Activated CD4-positive, alpha-beta T cell treated with anti-CD3 and anti-CD28 coated beads, Interleukin-2, Interleukin-4, amounts not matched to agents 100 ng/mL and 50 ng/mL, durations not matched to agents 16 hours and 8 hours (primary cell): ENCODE measurements around the gene KRTAP5-7.
"Not testable (repeated sequence)": the region's sequence is repeated elsewhere in the genome, so short reads cannot be mapped to it uniquely, and the experiment has no call there.

ENCODE experiments used
- DNase-seq: peaks from one replicate; pipeline ENCODE4 v3.0.0-alpha.2; 2020; ENCODE audit warnings: low spot score

The KRTAP5-7 gene

GRCh38 chr11:71534711-71535608, 7.9 kb downstream of the KRTAP5-7 start:
- DNase-seq = not testable (repeated sequence)

GRCh38 chr11:71535825-71536224, 8.8 kb downstream of the KRTAP5-7 start:
- DNase-seq = no peak

GRCh38 chr11:71537537-71537936, 10.5 kb downstream of the KRTAP5-7 start:
- DNase-seq = no peak

- DNase-seq = not testable (repeated sequence)
Measured at GRCh38 chr11:71537977-71538665, 11.1 kb downstream of the KRTAP5-7 start, which contains the start of gene KRTAP5-8. Gene KRTAP5-8 (plus strand): TSS chr11:71538025. CDS start chr11:71538056, 31 bp downstream.

GRCh38 chr11:71538666-71538990, 11.6 kb downstream of the KRTAP5-7 start:
- no peak for DNase-seq

- DNase-seq = no peak
Measured at GRCh38 chr11:71539017-71539416, 11.9 kb downstream of the KRTAP5-7 start.

- DNase-seq = not testable (repeated sequence)
Measured at GRCh38 chr11:71539971-71540370, 12.9 kb downstream of the KRTAP5-7 start.

- DNase-seq = not testable (repeated sequence)
Measured at GRCh38 chr11:71540521-71541304, 13.6 kb downstream of the KRTAP5-7 start.

- DNase-seq = no peak
Measured at GRCh38 chr11:71542382-71542781, 15.3 kb downstream of the KRTAP5-7 start.

- peak; percentile 21 for DNase-seq
Measured at GRCh38 chr11:71542879-71543777, 16.1 kb downstream of the KRTAP5-7 start.

GRCh38 chr11:71543866-71544265, 16.8 kb downstream of the KRTAP5-7 start:
- no peak for DNase-seq

GRCh38 chr11:71544525-71545214, 17.6 kb downstream of the KRTAP5-7 start:
- DNase-seq = no peak

GRCh38 chr11:71545405-71545966, 18.4 kb downstream of the KRTAP5-7 start:
- DNase-seq = no peak

GRCh38 chr11:71548120-71548519, 21.1 kb downstream of the KRTAP5-7 start, which contains the start of gene KRTAP5-9:
Gene KRTAP5-9 (plus strand): TSS chr11:71548420. CDS start chr11:71548658, 238 bp downstream.
- DNase-seq = no peak

GRCh38 chr11:71548716-71549151, 21.7 kb downstream of the KRTAP5-7 start:
- DNase-seq = no peak

- DNase-seq = no peak
Measured at GRCh38 chr11:71551711-71552110, 24.6 kb downstream of the KRTAP5-7 start.

- DNase-seq = no peak
Measured at GRCh38 chr11:71554996-71555395, 27.9 kb downstream of the KRTAP5-7 start.

- no peak for DNase-seq
Measured at GRCh38 chr11:71555508-71555907, 28.4 kb downstream of the KRTAP5-7 start.

- no peak for DNase-seq
Measured at GRCh38 chr11:71556018-71556417, 29.0 kb downstream of the KRTAP5-7 start.

- DNase-seq = no peak
Measured at GRCh38 chr11:71557257-71557656, 30.2 kb downstream of the KRTAP5-7 start.
